HL-60 (cell line): ENCODE measurements around the gene DOK7.

ENCODE experiments used
- CTCF ChIP-seq: IDR thresholded peaks from one replicate; pipeline ENCODE4 v1.5.1; 2011; ENCODE audit warnings: low read length, control low read depth, inconsistent platforms; ENCODE audit not compliant: insufficient read depth
- REST ChIP-seq: IDR thresholded peaks from 2 replicates; pipeline ENCODE4 v1.6.1; 2012; ENCODE audit warnings: low read depth; ENCODE audit not compliant: insufficient replicate concordance

DNA sequence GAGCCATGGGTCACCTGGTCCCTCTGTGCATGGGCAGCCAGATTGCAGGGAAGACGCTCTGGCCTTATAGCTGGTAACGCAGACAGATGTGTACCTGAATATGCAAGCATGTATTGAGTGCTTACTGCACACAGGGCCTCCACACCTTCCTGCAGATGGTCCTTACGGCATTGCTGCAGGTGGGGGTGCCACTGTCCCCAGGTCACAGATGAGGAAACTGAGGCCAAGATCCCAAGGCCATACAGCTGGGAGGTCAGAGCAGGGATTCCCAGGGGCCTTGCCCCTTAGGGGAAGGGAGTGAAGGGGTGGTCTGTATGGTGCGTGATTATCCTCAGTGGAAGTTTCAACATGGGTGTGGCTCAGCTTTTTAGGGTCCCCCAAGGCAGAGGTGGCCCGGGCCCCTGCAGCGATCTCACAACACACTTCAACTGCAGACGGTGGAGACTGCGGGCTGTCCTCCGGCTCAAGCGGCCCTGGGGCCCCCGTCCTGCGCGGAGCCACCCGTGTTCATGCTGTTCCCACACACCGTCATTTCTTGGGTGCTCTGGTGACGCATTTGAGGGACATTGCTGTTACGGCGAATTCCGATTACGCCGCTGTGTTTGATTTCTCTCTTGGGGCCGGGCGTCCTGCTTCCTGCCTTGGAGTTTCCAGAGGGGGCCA, 8.1 kb downstream of the DOK7 start:
- TF ChIP-seq REST (no peak), CTCF (no peak)
